Transverse colon (tissue), 4 donors: ENCODE data around the gene SYT1. TPM values are rescaled to one million over a fixed set of nuclear protein-coding genes. Genes with fewer than 3 reads are reported as not detected.

Experiments
- DNase-seq: peaks from one replicate; pipeline ENCODE4 v3.0.0-alpha.2; 2019
- H3K27ac ChIP-seq, 4 donors: fragments of 200-600 bp; sonication (generic); 2 replicates each; pipeline ENCODE4 v1.5.1; 2016 to 2018; ENCODE audit warnings: inconsistent platforms in 4 of 4
- H3K27me3 ChIP-seq: fragments of 200-600 bp; sonication (generic); 2 replicates; pipeline ENCODE4 v1.5.1; 2017; ENCODE audit warnings: inconsistent platforms
- H3K36me3 ChIP-seq, 4 donors: fragments of 200-600 bp; sonication (generic); 2 replicates each; pipeline ENCODE4 v1.5.1; 2017 to 2019; ENCODE audit warnings: inconsistent platforms in 4 of 4
- H3K4me1 ChIP-seq, 4 donors: fragments of 200-600 bp; sonication (generic); 2 replicates each; pipeline ENCODE4 v1.5.1; 2017 to 2020; ENCODE audit warnings: inconsistent platforms in 4 of 4
- H3K4me3 ChIP-seq, 4 donors: fragments of 200-600 bp; sonication (generic); 1 replicate in 1 of 4; 2 replicates in 3 of 4; pipeline versions ENCODE4 v1.5.1 to v1.6.1; 2017 to 2019; ENCODE audit warnings: inconsistent platforms in 4 of 4
- H3K9me3 ChIP-seq, 2 donors: fragments of 200-600 bp; sonication (generic); 2 replicates each; pipeline ENCODE4 v1.5.1; 2017 to 2019; ENCODE audit warnings: inconsistent platforms in 2 of 2
- CTCF ChIP-seq, 5 experiments: fragments of 200-600 bp in 3 of 5; fragments of 450-650 bp in 2 of 5; sonication (generic) in 3 of 5; IDR thresholded peaks; 1 replicate in 2 of 5; 2 replicates in 3 of 5; pipeline ENCODE4 v1.5.1; 2016 to 2017; ENCODE audit warnings: antibody characterized with exemption in 5 of 5, inconsistent platforms in 3 of 5, mild to moderate bottlenecking in 2 of 5, moderate library complexity in 1 of 5
- EP300 ChIP-seq: sonication (generic); formaldehyde crosslinking; IDR thresholded peaks from one replicate; pipeline ENCODE4 v1.6.1; 2017; ENCODE audit warnings: antibody characterized with exemption, low read depth
- POLR2A ChIP-seq: fragments of 450-650 bp; IDR thresholded peaks from one replicate; pipeline ENCODE4 v1.6.1; 2016; ENCODE audit warnings: antibody characterized with exemption, mild to moderate bottlenecking, moderate library complexity
- POLR2AphosphoS5 ChIP-seq, 3 donors: sonication (generic); formaldehyde crosslinking; IDR thresholded peaks; one replicate each; pipeline ENCODE4 v1.6.1; 2016; ENCODE audit warnings: antibody characterized with exemption in 3 of 3
- WGBS, 2 donors: methylation state at CpG; one replicate each; pipeline ENCODE4 v1.1.5; 2018; ENCODE audit warnings: low coverage in 1 of 2; 5-methylcytosine and 5-hydroxymethylcytosine counted together
- in situ Hi-C, 4 donors: fragments of 200-750 bp; cut with MboI; loops; one replicate each; pipeline versions ENCODE4 v1.15.0 to v1.15.1; 2017; ENCODE audit warnings: low sequenced_read_pairs in 3 of 4, low pct_ligation_motif_present in 1 of 4, low pct_unique_long_range_greater_than_20kb in 1 of 4
- intact Hi-C: fragments of 100-400 bp; cut with DNase I; formaldehyde crosslinking; loops from one replicate; pipeline ENCODE4 v1.15.1; 2023; ENCODE audit warnings: low total_unique reads
- small RNA-seq, 4 donors: library from RNA; depleted of rRNA; stranded (forward); fragments of <200 nt; gene quantifications; one replicate each; pipeline ENCODE3, GENCODE V24; 2016
- total RNA-seq, 4 donors: library from RNA; depleted of rRNA; stranded (reverse); fragments of >200 nt; gene quantifications; one replicate each; pipeline ENCODE4 v1.1.0, GENCODE V29; 2016

The SYT1 gene
- total RNA-seq, 4 donors from 2014 or later = 0.60 to 4.9 (median 2.1) TPM

- DNase-seq = no peak
- in situ Hi-C loops (no loop called here), intact Hi-C loops (no loop called here)
- Histone ChIP-seq H3K9me3 (no peaks in the 10 kb centered on the region), H3K4me1 (no peaks in the 10 kb centered on the region), H3K27me3 (no peaks in the 10 kb centered on the region), H3K36me3 (no peaks in the 10 kb centered on the region), H3K27ac (no peak overlapping the region), H3K4me3 (no peak overlapping the region)
- TF ChIP-seq EP300 (no peak), CTCF (IDR thresholded peaks at IDR 0.05) (no peak), POLR2A (no peak), POLR2AphosphoS5 (IDR thresholded peaks at IDR 0.05) (no peak)
- WGBS, 2 donors = 54 to 80% methylated on average over 1 to 2 of the region's 2 CpGs
These were observed 618.3 kb downstream of the SYT1 start for GRCh38 chr12:79482921-79483320.

- 68 to 83% methylated on average over 2 to 3 of the region's 3 CpGs for WGBS, 2 donors
- no peak for TF ChIP-seq CTCF (IDR thresholded peaks at IDR 0.05)
- TF ChIP-seq POLR2AphosphoS5 (IDR thresholded peaks at IDR 0.05) = no peak
- no peak for TF ChIP-seq POLR2A
- TF ChIP-seq EP300 = no peak
- no peaks in the 10 kb centered on the region for H3K36me3 ChIP-seq
- DNase-seq = no peak
- no peak overlapping the region for H3K4me3 ChIP-seq
- no peaks in the 10 kb centered on the region for H3K4me1 ChIP-seq
- intact Hi-C loops = no loop called here
- no peaks in the 10 kb centered on the region for H3K9me3 ChIP-seq
- in situ Hi-C loops = no loop called here
- H3K27me3 ChIP-seq = no peaks in the 10 kb centered on the region
- H3K27ac ChIP-seq = no peak overlapping the region
These were observed 621.6 kb downstream of the SYT1 start for GRCh38 chr12:79486154-79486553.

GRCh38 chr12:79487386-79488110 lies 623.0 kb downstream of the SYT1 start:
- TF ChIP-seq EP300 (no peak), CTCF (IDR thresholded peaks at IDR 0.05) (no peak), POLR2AphosphoS5 (IDR thresholded peaks at IDR 0.05) (no peak), POLR2A (no peak)
- intact Hi-C loops = no loop called here
- H3K4me1 ChIP-seq = no peaks in the 10 kb centered on the region
- DNase-seq = no peak
- H3K9me3 ChIP-seq = no peaks in the 10 kb centered on the region
- no peak overlapping the region for H3K27ac ChIP-seq
- WGBS, 2 donors = 72 to 78% methylated on average over 3 of the region's 3 CpGs
- no peaks in the 10 kb centered on the region for H3K27me3 ChIP-seq
- H3K36me3 ChIP-seq = no peaks in the 10 kb centered on the region
- in situ Hi-C loops = no loop called here
- H3K4me3 ChIP-seq = no peak overlapping the region

Small RNAs within 50 kb of the gene (small RNA-seq; reads per million reads assigned to genes)
- gene MIR1252 = 0 reads per million in 4 donors
